Right forelimb (tissue), 1 donor: Measurements from ENCODE around the gene ALDH3A2.

ENCODE experiments used
- DNase-seq: peaks from one replicate; pipeline ENCODE4 v3.0.0-alpha.2; 2018

ALDH3A2 gene

DNA sequence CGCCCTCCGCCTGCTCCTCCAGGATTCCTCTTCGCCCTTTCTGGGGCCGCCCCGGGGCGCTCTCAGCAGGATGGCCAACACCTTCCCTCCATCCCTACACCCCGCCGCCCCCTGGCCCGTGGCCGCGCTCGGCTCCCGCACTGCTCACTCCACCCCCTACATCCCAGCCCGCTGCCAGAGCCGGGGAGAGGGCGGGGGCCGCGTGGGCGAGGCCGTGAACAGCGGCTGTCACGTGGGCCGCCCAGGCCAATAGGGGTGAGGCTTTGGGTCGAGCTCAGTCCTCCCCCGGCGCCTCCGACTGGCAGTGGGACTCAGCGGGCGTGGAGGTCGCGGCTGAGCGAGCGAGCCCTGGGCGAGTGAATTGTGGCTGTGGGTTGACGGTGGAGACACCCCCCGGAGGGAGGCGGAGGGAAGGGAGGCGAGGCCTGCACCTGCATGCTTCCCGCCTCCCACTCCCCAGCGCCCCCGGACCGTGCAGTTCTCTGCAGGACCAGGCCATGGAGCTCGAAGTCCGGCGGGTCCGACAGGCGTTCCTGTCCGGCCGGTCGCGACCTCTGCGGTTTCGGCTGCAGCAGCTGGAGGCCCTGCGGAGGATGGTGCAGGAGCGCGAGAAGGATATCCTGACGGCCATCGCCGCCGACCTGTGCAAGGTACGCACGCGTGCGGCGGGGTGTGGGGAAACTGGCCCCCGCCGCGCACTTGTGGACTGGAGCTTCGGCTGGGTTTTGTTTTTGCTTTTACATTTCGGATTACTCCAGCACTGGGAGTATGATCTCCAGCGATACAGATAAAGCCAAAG, at the start of gene ALDH3A2:
TSS of gene ALDH3A2 (plus strand) at position 277 of the 799 bp plus-strand sequence. CDS start at position 498, 221 bp downstream.
- peak; percentile 97 for DNase-seq

DNA sequence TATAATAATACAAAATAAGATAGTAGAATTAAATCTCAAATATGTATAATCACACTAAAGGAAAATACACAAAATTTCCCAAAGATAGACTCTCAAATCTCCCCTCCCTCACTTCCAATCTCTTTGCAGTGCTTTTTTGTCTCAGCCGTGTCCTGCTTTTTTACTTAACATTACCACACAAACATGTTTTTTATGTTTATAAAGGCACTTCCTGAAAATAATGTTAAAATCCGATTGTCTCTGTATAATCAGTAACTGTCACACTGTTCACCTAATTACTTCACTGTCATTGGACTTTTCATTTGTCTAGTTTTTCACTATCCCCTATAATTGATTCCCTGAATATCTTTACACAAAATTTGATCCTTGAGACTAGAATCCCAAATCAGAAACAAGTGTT, 38.2 kb upstream of the ALDH3A2 start:
- DNase-seq: no peak

DNA sequence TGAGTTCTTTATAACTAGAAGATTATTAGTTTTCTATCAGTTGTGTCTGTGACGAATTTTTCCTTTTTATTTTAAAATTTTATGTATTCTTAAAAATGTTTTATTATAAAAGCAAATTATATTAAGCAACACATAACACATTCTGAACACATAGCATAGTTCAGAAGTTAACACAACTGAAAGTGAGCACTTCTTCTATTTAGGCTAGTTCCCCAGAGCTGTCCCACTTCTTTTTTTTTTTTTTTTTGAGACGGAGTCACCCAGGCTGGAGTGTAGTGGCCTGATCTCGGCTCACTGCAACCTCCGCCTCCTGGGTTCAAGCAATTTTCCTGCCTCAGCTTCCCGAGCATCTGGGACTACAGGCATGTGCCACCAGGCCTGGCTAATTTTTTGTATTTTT, 37.7 kb upstream of the ALDH3A2 start:
- DNase-seq: no peak

DNA sequence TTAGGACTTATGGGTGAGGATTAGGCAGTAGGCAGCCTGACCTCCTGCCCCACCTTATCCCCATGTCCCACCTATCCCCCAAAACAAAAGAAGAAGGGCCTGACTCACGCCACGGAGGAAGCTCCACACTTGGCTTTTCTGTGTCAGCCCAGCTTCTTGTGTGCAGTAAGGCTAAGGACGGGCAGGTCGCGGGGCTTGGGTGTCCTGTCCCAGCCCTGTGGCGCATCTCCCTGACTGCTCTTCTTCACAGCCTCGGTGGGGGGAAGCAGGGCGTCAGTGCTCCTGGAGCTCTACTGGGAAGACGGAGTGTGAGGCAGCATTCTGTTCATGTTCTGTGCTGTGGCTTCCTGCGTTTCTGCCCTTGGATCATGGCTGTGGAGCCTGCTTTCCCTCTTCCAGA, 34.6 kb upstream of the ALDH3A2 start:
- DNase-seq: no peak

DNA sequence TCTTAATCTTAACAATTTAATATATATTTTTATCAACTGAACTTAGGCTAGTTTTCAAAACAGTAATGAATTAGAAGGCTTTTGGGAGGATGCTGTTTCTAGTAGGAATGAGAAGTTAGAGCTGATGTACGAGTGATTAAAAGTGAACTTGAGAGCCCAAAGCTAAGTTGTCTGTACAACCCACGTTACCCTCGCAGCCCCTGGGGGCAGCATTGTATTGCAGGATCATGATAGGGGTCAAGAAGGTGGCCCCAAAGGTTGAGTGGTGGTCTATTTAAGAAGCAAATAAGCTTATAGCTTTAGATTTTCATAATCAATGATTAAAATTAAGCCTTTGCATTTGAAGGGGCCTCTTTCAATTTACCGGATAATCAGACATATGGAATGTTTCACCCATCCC, 33.7 kb upstream of the ALDH3A2 start:
- DNase-seq: no peak

DNA sequence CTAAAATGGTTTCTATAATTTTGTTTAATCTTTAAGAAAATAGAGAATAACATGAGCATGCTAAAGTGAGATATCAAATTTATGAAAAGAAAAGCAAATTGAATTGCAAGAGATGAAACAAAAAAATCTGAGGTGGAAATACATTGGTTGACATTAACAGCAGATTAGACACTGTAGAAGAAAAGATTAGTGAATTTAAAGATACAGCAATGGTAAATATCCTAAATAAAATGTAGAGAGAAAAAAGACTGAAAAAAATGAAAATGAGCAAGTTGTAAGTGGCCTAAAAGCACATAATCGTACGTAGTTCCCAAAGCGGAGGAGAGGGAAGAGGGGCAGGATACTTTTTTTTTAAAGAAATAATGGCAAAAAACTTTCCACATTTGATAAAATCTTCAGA, 30.5 kb upstream of the ALDH3A2 start:
- DNase-seq: no peak

DNA sequence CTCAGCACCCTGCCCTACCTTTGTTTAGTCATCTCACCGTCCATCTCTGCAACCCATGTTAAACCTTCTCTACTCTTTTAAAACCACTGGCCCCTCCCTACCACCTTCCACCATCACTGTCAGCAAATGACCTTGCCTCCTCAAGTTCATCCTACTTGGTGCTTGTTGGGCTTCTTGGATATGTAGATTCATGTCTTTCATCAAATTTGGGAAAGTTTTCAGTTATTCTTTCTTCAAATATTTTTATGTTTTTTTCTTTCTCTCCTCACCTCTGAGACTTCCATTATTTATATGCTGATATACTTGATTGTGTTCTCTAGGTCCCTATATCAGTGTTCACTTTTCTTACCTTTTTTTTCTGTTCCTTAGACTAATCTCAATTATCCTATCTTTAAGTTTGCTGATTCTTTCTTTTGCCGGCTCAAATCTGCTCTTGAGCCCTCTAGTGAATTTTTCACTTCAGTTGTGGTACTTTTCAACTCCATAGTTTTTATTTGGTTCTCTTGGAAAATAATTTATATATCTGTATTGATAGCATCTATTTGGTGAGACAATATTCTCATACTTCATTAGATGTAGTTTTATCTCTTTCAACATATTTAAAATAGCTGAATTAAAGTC, 28.7 kb upstream of the ALDH3A2 start:
- no peak for DNase-seq

DNA sequence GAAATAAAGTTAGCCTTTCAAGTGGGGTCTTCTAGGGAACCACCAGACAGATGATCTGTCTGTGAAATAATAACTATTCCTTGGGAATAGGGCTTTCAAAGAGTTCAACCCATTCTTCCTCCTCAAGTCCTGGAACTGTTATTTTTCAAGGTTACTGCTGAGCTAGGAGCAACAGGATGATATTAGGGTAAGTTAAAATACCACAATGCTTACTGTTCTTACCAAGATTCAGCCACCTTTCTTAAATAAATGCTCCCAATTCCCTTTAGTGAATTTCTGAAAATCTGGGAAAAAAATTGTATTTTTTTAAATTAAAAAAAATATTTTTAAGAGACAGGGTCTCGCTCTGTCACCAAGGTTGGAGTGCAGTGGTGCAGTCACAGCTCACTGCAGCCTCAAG, 26.9 kb upstream of the ALDH3A2 start:
- no peak for DNase-seq

DNA sequence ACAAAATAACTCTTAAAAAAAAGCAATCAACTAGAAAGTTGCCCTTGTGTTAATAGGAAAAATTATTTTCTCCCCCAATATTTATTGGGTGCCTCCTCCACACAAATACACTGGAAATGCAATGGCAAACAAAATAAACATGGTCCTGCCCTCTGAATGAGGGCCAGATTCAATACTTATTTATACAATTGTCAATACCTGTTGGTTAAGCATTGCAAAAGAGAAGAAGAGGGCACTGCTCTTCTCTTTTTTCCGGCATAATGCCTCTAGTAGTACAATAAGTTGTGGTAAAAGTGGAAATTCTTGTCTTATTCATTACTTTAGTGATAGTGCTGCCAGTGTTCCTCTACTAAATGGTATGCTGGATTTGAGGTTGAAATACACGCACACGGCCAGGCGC, 22.5 kb upstream of the ALDH3A2 start:
- DNase-seq: no peak

DNA sequence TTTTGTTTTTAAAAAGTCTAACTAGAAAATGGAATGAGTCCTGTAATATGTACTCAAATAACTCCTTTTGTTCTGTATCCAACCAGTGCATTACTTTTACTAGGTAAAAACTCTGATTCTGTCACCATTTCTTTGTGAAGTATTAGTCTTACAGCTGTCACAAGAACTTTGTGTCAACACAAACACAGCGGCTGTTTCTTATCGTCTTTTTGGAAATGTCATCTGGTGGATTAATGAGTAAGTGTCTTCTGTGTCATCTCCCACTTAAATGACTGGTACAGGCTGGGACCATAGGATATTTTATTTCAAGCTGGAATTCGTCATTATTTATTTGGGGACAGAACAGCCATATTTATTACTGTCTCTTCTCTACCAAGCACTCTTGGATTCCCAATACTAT, 19.1 kb upstream of the ALDH3A2 start:
- DNase-seq: no peak

DNA sequence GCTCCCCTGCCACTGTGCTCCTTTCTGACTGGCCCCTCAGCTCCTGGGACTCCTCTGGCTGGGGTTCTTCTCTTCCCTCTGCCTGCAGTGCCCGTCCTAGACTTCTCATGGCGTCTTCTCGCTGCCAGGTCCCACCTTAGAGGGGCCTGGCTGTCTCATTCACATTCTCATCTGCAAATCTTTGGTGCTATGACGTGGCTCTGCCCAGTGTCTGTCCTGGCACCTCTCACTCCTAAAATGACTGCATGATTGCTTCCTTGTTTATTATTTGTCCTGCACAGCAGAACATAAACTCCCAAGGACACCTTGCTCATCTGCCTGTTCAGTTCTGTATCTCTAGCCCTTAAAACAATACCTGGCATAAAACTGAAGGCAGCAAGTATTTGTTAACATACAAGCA, 18.5 kb upstream of the ALDH3A2 start:
- no peak for DNase-seq

DNA sequence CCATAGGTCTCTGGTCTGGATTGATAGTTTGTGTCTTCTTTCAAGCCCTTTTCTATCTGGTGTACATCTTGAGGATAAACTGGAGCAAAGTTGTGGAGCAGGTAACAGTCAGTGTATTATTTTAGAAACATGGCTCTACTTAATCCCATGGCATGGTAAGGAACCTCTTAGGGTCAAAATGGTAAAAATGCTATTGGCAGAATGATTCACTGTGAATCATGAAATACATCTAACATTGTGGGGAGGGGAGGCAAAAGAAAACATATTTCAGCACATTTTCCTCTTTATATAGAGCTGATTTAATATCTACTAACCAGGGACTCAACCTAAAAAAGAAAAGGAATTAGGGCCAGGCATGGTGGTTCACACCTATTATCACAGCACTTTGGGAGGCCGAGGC, 17.9 kb upstream of the ALDH3A2 start:
- DNase-seq: no peak

DNA sequence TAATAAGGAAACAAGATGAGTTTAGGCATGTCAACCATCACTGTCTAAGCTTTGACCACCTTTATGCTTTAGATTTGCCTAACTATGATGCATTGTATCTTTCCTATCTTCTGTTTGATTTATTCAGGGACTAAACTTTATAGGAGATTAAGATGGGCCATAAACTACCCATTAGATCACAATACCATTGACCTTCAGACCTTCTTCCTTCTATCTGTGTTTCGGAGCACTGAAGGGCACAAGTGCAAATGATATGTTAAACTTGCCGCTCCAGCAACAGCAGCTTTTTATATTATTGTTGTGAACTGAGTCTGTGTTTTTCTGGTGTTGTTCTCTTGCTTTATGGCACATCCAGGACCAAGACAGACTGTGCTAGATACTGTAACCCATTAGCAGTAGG, 16.6 kb upstream of the ALDH3A2 start:
- DNase-seq: no peak

DNA sequence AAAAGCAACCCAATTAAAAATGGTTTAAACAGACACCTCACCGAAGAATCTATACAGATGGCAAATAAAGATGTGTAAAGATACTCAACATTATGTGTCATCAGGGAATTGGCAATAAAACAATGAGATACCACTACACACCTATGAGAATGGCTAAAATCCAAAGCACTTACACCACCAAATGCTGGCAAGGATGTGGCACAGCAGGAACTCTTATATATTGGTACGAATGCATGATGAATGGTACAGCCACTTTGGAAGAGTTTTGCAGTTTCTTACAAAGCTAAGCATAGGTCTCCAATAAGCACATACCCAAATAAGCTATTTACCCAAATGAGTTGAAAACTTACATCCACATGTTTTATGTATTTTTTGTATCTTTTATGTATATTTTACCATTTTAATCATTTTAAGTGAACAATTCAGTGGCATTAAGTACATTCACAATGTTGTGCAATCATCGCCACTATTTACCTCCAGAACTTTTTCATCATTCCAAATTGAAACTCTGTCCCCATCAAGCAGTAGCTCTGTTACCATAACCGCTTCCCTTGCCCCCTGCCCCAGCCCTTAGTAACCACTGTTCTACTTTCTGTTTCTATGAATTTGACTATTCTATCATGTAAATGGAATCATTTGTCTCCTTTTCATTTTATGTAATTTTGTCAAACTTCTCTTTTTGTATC, 6.7 kb upstream of the ALDH3A2 start:
- no peak for DNase-seq

DNA sequence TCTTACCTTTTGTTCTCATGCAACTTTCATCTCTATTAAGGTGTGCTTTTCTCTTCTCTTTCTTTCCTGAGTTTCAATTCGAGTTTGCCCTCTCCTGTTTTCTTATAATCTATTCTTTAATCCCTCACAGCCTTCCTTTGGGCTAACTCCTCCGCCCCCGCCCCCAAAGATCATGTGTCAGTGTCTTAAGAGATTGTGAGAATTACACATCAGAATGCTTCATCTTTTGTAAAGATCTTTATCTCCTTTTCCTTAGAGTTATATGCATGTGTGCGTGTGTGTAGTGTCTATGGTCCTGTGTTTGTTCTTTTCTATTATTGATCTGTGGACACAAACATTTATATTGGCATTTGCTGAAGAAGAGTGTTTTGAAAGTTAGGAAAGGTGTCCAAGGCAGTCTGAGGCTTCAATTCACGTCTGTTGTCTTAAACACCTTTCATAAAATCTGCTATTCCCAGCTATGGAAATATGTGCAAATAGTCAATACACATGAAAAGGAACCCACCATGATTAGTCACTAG, 6.1 kb upstream of the ALDH3A2 start:
- DNase-seq: no peak

DNA sequence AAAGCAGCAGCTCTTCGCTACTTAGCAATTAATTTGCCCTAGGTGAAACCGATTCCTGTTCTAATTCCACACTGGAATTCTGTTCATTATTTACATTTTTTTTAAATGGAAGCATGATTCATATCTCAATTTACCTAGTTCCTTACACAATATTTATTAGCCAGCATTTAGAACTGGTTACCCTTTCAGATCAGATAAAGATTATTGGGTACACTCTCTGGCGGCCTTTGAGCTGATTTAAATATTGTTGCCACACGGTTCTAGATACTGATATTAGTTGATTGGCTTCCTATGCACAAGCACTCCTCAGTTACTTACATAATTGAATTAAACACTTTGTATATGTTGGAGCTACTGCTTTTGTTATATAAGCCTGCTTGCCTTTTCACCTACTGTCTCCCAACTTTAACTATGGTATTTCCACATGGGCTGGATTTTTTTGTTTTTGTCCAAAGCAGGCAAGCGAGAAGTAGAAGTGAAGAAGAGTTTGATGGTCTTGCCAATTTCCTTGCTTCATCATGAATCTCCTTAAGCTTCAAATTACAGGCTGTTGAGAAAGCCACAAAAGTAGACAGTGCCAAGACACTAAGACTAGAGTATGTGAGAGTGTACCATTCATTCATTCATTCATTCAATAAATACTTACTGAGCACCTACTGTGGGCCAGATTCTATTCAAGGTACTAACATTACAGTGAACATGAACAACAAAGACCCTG, 3.9 kb upstream of the ALDH3A2 start:
- no peak for DNase-seq

DNA sequence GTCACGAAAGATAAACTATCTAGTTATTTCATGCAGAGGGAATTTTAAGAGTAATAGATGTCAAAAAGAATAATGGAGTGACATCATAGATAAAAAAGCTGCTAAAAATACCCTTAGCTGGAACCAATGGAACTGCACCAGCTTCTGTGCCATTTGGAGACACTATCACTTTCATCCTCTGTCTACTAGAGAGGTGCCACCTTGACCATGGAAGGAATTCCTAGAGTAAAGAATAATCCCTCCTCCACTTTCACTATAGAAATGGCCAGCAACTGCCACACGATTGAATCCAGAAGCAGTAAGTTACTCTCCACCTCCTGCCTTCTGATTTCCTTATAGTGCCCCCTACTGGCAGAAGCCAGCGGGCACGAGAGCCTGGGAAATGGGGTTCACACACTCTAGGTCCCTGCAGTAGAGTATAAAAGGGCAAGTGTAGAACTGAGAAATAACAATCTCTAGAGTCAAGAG, 2.8 kb upstream of the ALDH3A2 start:
- no peak for DNase-seq

DNA sequence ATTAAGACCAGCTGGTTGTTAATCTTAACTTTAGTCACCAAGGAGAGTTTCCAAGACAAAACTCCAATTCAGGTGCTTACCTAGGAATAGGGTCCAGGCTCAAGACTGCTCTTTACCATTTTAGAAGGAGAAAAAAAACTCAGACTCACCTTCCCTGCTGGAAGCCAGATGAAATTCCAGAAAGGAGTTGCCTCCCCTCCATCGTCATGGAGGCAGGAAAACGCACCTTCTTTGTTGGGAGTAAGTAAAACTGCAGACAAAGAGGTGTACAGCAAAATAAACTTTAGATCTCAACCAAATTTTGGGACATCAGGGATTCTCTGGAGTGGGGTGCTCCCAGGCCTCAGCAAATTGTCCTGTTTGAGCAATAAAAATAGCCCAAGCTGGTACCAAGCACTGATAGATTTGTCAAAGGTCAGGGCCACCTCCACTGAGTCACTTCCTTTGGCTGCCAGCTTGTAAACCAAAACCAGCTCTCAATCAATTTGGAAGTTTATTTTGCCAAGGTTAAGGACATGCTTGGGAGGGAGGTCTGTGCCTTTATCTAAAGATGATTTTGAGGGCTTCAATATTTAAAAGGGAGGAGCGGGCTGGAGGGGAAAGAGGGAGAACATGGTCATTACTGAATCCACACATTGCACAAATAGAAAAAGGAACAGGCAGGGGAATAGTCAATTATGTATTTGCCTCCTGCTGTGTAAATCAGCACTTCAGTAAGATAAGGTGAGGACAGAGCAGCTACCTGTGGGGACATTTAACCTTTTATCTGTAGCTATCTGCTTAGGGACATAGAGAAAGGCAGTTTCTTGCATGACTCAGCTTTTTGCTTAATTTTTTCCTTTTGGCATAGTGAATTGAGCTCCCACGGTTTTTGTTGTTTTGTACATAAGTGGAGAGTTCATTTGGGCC, 1.5 kb upstream of the ALDH3A2 start:
- DNase-seq: no peak

DNA sequence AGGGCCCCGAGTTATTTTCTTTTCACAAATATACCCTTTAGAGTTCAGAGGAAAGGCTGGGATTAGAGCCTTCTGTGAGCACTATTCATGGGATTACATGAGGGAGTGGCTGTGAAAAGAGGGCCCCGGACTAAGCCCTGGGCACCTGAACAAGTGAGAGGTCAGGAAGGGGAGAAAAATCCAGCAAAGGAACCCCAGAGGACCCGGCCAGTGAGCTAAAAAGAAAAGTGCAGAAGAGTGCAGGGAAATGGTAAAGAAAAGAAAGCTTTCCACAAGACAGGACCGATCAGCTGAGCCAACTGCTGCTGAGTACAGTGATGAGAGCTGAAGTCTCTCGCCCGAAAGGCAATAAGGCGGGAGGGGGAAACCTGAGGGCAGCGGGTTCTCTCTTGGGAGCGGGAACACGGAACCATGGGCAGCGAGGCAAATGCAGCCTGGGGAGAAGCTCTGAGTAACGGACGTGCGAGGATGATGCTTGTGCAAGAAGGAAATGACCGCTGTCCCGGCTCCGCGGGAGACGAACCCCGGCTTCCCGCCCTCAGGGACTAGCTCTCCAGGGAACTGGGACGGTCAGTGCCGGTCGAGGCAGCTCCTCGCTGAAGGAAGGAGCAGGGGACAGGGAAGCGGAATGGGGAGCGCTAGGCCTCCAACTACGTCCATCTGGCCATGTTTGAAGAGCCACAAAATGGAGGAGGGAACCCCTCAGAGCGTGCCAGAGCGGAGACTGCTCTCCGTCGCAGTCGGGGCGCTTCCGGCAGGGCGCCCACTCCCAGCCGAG, 665 bp upstream of the ALDH3A2 start:
- DNase-seq: peak; percentile 74

DNA sequence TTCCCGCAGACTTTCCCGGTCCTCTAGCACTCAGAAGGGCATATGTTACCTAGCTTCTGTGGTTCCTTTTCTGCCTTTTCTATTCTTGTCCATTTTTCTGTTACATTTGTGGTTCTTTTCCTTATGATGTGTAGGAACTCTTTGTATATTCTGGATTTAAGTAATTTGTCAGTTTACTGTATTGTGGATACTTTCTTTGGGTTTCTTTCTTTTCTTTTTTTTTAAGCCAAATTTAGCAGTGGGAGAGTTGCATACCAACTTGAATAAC, 657 bp downstream of the ALDH3A2 start:
- no peak for DNase-seq

DNA sequence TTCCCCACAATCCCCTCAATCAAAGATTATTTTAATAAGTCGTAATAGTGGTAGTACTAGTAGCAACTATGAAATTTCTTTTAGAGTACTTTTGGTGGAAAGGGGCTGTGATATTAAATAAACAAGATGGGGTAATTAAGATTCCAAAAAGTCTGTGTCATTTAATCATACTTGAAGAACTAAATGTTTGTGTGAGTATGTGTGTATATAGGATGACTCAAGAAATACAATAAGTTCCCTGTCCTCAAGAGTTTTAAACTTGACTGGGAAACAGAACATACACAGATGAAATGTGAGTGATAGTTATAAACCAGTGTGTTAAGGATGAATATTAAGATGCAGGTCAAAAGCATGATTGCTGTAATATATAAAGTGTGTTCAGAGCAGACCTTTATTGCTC, 2.3 kb downstream of the ALDH3A2 start:
- DNase-seq: no peak
